Endothelial cell of umbilical vein (primary cell): Measurements from ENCODE around the gene SIGMAR1.

Experiments
- POLR2A ChIP-seq: IDR thresholded peaks from 2 replicates; pipeline ENCODE4 v1.6.1; 2012; ENCODE audit warnings: low read depth, mild to moderate bottlenecking, control low read depth, low read length
- TF ChIP-seq, protein P1 (sequence below), 2 donors: IDR thresholded peaks; 1 replicate in 1 of 2; 2 replicates in 1 of 2; pipeline ENCODE4 v1.5.1; 2011; ENCODE audit warnings: low read length in 2 of 2, mild to moderate bottlenecking in 2 of 2, moderate library complexity in 2 of 2, control low read depth in 1 of 2, inconsistent platforms in 1 of 2, low read depth in 1 of 2; ENCODE audit not compliant: insufficient read depth in 1 of 2; ENCODE audit errors: extremely low read depth in 1 of 2

GRCh38 chr9:34665067-34665380 lies 27.4 kb upstream of the SIGMAR1 start:
- TF ChIP-seq, protein P1, sequence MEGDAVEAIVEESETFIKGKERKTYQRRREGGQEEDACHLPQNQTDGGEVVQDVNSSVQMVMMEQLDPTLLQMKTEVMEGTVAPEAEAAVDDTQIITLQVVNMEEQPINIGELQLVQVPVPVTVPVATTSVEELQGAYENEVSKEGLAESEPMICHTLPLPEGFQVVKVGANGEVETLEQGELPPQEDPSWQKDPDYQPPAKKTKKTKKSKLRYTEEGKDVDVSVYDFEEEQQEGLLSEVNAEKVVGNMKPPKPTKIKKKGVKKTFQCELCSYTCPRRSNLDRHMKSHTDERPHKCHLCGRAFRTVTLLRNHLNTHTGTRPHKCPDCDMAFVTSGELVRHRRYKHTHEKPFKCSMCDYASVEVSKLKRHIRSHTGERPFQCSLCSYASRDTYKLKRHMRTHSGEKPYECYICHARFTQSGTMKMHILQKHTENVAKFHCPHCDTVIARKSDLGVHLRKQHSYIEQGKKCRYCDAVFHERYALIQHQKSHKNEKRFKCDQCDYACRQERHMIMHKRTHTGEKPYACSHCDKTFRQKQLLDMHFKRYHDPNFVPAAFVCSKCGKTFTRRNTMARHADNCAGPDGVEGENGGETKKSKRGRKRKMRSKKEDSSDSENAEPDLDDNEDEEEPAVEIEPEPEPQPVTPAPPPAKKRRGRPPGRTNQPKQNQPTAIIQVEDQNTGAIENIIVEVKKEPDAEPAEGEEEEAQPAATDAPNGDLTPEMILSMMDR (IDR thresholded peaks at IDR 0.05; ENCODE audit: extremely low read depth in 1 of 2, insufficient read depth in 1 of 2, low read depth in 1 of 2, low read length in 2 of 2), result no peak
- TF ChIP-seq POLR2A, result no peak
